Testis (tissue), 2 donors: ENCODE measurements around the gene BAIAP3.

ENCODE experiments used
- CTCF ChIP-seq, 3 experiments: fragments of 450-650 bp in 2 of 3; fragments of 200-600 bp in 1 of 3; sonication (generic) in 1 of 3; IDR thresholded peaks; one replicate each; pipeline ENCODE4 v1.5.1; 2016 to 2019; ENCODE audit warnings: antibody characterized with exemption in 3 of 3, mild to moderate bottlenecking in 2 of 3, moderate library complexity in 1 of 3
- POLR2A ChIP-seq: fragments of 450-650 bp; IDR thresholded peaks from one replicate; pipeline ENCODE4 v1.6.1; 2017; ENCODE audit warnings: antibody characterized with exemption, mild to moderate bottlenecking, moderate library complexity

DNA sequence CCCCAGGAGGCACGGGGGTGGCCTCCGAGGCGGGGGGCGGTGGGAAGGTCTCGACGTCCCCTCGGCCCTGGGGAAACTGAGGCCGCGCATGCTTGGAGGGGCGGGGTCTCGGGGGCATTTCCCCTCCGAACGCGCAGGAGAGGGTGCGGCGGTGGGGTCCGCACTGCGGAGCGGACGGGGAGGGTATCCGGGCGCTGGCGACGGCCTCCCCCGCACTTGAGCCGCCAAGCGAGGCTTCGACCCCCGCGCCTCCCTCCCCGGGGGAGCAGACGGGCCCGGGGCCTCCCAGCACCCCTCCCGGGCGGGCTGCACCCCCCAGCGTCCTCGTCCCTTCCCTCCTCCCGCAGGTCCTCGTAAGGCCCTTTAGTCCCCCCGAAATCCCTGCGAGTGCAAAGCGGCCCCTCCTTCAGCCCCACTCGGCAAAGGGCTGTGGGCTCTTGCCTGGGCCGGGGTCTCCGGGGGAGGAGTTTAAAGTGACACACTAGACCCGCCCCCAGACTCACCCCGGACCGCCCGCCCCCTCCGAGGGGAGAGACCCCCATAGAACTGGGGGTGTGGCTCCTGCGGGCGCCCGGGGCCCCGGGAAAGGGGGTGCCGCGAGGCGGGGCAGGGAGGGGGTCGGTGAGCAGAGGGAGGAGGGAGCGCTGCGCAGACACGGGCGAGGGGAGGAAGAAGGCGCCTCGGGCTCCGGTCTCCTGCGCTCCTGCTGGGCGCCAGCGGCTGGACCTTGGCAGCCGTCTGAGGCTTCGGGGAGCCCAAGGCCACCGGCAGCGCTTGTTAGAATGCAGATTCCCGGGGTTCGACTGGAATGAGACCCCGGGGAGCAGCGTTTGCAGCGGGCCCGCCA is 632 bp downstream of the BAIAP3 start:
- no peak for TF ChIP-seq CTCF (IDR thresholded peaks at IDR 0.05)
- TF ChIP-seq POLR2A: no peak
